ENCODE results near the gene GJC3.
"Not testable (repeated sequence)": the region's sequence is repeated elsewhere in the genome, so short reads cannot be mapped to it uniquely, and the experiment has no call there.

The GJC3 gene

GRCh38 chr7:99969298-99969697, 39.9 kb upstream of the GJC3 start:
- no peak overlapping the region for H3K4me3 ChIP-seq (ENCODE audit: low read length)
- no peak for TF ChIP-seq CTCF (conservative IDR thresholded peaks at IDR 0.05; ENCODE audit: low read depth, low read length)
- DNase-seq (ENCODE audit: low read depth): no peak

- no peak overlapping the region for H3K4me3 ChIP-seq (ENCODE audit: low read length)
- no peak for DNase-seq (ENCODE audit: low read depth)
- TF ChIP-seq CTCF (conservative IDR thresholded peaks at IDR 0.05; ENCODE audit: low read depth, low read length): no peak
Observed at GRCh38 chr7:99958564-99959227, 29.3 kb upstream of the GJC3 start.

- H3K4me3 ChIP-seq (ENCODE audit: low read length): no peak overlapping the region
- TF ChIP-seq CTCF (conservative IDR thresholded peaks at IDR 0.05; ENCODE audit: low read depth, low read length): no peak
- no peak for DNase-seq (ENCODE audit: low read depth)
Observed at GRCh38 chr7:99955247-99955646, 25.8 kb upstream of the GJC3 start.

GRCh38 chr7:99954643-99955042, 25.2 kb upstream of the GJC3 start:
- DNase-seq (ENCODE audit: low read depth): not testable (repeated sequence)

GRCh38 chr7:99953649-99954048, 24.2 kb upstream of the GJC3 start:
- TF ChIP-seq CTCF (conservative IDR thresholded peaks at IDR 0.05; ENCODE audit: low read depth, low read length): no peak
- no peak overlapping the region for H3K4me3 ChIP-seq (ENCODE audit: low read length)
- DNase-seq (ENCODE audit: low read depth): no peak

More at GRCh38 chr7:99954643-99955042, 25.2 kb upstream of the GJC3 start:
- not testable (repeated sequence) for H3K4me3 ChIP-seq (ENCODE audit: low read length)

GRCh38 chr7:99952649-99953048, 23.2 kb upstream of the GJC3 start:
- H3K4me3 ChIP-seq (ENCODE audit: low read length); DNase-seq (ENCODE audit: low read depth): not testable (repeated sequence)

- H3K4me3 ChIP-seq (ENCODE audit: low read length); DNase-seq (ENCODE audit: low read depth): not testable (repeated sequence)
Observed at GRCh38 chr7:99950819-99951218, 21.4 kb upstream of the GJC3 start.

GRCh38 chr7:99949645-99950228, 20.3 kb upstream of the GJC3 start:
- H3K4me3 ChIP-seq (ENCODE audit: low read length): no peak overlapping the region
- no peak for DNase-seq (ENCODE audit: low read depth)
- TF ChIP-seq CTCF (conservative IDR thresholded peaks at IDR 0.05; ENCODE audit: low read depth, low read length): peak; percentile 34

- H3K4me3 ChIP-seq (ENCODE audit: low read length): no peak overlapping the region
- DNase-seq (ENCODE audit: low read depth): no peak
- TF ChIP-seq CTCF (conservative IDR thresholded peaks at IDR 0.05; ENCODE audit: low read depth, low read length): no peak
Observed at GRCh38 chr7:99947608-99948007, 18.2 kb upstream of the GJC3 start.
